Calu3 (cell line): ENCODE results near the gene SCARF2. TPM values are rescaled to one million over a fixed set of nuclear protein-coding genes. Genes with fewer than 3 reads are reported as not detected.

ENCODE experiments used
- BruUV-seq: library from RNA; stranded (reverse); fragments of 400-500 nt; replicated peaks from 2 replicates; lab custom pipeline; 2021; lab: Mats Ljungman, UMichigan
- CTCF ChIA-PET: fragments of 300-600 bp; sonication (Branson Sonifier 250); formaldehyde crosslinking; loops from one replicate; lab custom pipeline; 2022; ENCODE audit warnings: antibody characterized with exemption; lab: Charles Lee
- DNase-seq: peaks from one replicate; pipeline ENCODE4 v3.0.0; 2022
- H3K27ac Mint-ChIP-seq: one replicate; pipeline ENCODE4 v1.8.0; 2022; ENCODE audit warnings: mixed read lengths; ENCODE audit not compliant: unreplicated experiment
- H3K27me3 Mint-ChIP-seq: one replicate; pipeline ENCODE4 v1.8.0; 2022; ENCODE audit warnings: mixed read lengths; ENCODE audit not compliant: unreplicated experiment
- H3K36me3 Mint-ChIP-seq: one replicate; pipeline ENCODE4 v1.8.0; 2022; ENCODE audit warnings: mild to moderate bottlenecking, moderate library complexity, mixed read lengths; ENCODE audit not compliant: insufficient read depth, unreplicated experiment
- H3K4me1 Mint-ChIP-seq: one replicate; pipeline ENCODE4 v1.8.0; 2022; ENCODE audit warnings: mild to moderate bottlenecking, low read depth, mixed read lengths; ENCODE audit not compliant: unreplicated experiment
- H3K4me3 Mint-ChIP-seq: one replicate; pipeline ENCODE4 v1.8.0; 2022; ENCODE audit warnings: mild to moderate bottlenecking, low read depth, moderate library complexity, mixed read lengths; ENCODE audit not compliant: unreplicated experiment
- H3K9me3 Mint-ChIP-seq: one replicate; pipeline ENCODE4 v1.8.0; 2022; ENCODE audit warnings: low read depth, mixed read lengths; ENCODE audit not compliant: unreplicated experiment
- CTCF ChIP-seq: fragments of 200-600 bp; IDR thresholded peaks from one replicate; pipeline ENCODE4 v1.8.0; 2022; ENCODE audit warnings: antibody characterized with exemption; ENCODE audit not compliant: unreplicated experiment
- intact Hi-C: fragments of 100-400 bp; cut with micrococcal nuclease; formaldehyde crosslinking; loops from one replicate; pipeline ENCODE4 v1.10.0; 2022; ENCODE audit not compliant: unreplicated experiment
- total RNA-seq: library from RNA; stranded (reverse); gene quantifications from 2 replicates; pipeline ENCODE4 v1.2.3, GENCODE V29; 2022

The SCARF2 gene
- total RNA-seq, 1 experiment from 2014 or later, result 0.68 TPM

- H3K27ac Mint-ChIP-seq, result no peak overlapping the region
- intact Hi-C loops, result no loop called here
- peaks cover 25% of the 10 kb centered on the region for H3K4me1 Mint-ChIP-seq
- no TSS peak for BruUV-seq
- CTCF ChIA-PET, result no interaction called here
- no peak for DNase-seq
- peaks cover 21% of the 10 kb centered on the region for H3K36me3 Mint-ChIP-seq
- H3K9me3 Mint-ChIP-seq, result no peaks in the 10 kb centered on the region
- TF ChIP-seq CTCF, result no peak
- H3K4me3 Mint-ChIP-seq, result no peak overlapping the region
- H3K27me3 Mint-ChIP-seq, result no peaks in the 10 kb centered on the region
These were observed 39.2 kb downstream of the SCARF2 start for GRCh38 chr22:20398420-20398819.

GRCh38 chr22:20397498-20397897, 40.1 kb downstream of the SCARF2 start:
- no TSS peak for BruUV-seq
- Mint-ChIP-seq H3K4me3 (no peak overlapping the region), H3K27ac (no peak overlapping the region), H3K36me3 (peaks cover 22% of the 10 kb centered on the region), H3K9me3 (no peaks in the 10 kb centered on the region), H3K4me1 (peaks cover 25% of the 10 kb centered on the region), H3K27me3 (no peaks in the 10 kb centered on the region)
- CTCF ChIA-PET, result no interaction called here
- DNase-seq, result no peak
- intact Hi-C loops, result no loop called here
- no peak for TF ChIP-seq CTCF

GRCh38 chr22:20396639-20397038, 41.0 kb downstream of the SCARF2 start:
- Mint-ChIP-seq H3K27me3 (peaks cover 1% of the 10 kb centered on the region), H3K27ac (no peak overlapping the region), H3K4me1 (peaks cover 25% of the 10 kb centered on the region), H3K36me3 (peaks cover 22% of the 10 kb centered on the region), H3K4me3 (no peak overlapping the region), H3K9me3 (no peaks in the 10 kb centered on the region)
- CTCF ChIA-PET, result no interaction called here
- BruUV-seq, result no TSS peak
- TF ChIP-seq CTCF, result no peak
- intact Hi-C loops, result no loop called here
- DNase-seq, result no peak

GRCh38 chr22:20395907-20396287, 41.7 kb downstream of the SCARF2 start:
- peaks cover 22% of the 10 kb centered on the region for H3K36me3 Mint-ChIP-seq
- no TSS peak for BruUV-seq

More at GRCh38 chr22:20395907-20396287, 41.7 kb downstream of the SCARF2 start:
- no peak for DNase-seq
- no peaks in the 10 kb centered on the region for H3K9me3 Mint-ChIP-seq
- H3K27ac Mint-ChIP-seq, result no peak overlapping the region
- TF ChIP-seq CTCF, result no peak
- peaks cover 25% of the 10 kb centered on the region for H3K4me1 Mint-ChIP-seq
- peak overlapping the region; percentile 86 for H3K4me3 Mint-ChIP-seq
- H3K27me3 Mint-ChIP-seq, result peaks cover 9% of the 10 kb centered on the region
- intact Hi-C loops, result no loop called here
- CTCF ChIA-PET, result no interaction called here
